Measurements from ENCODE around the gene ZNF717. TPM values are rescaled to one million over a fixed set of nuclear protein-coding genes. Genes with fewer than 3 reads are reported as not detected.

Gene ZNF717
- total RNA-seq, 1 donor from 2014 or later: 13.2 TPM

- H3K27me3 Mint-ChIP-seq: no peaks in the 10 kb centered on the region
- no peaks in the 10 kb centered on the region for H3K9me3 Mint-ChIP-seq
- DNase-seq (ENCODE audit: extremely low spot score, unreplicated experiment): no peak
- H3K4me3 Mint-ChIP-seq: no peak overlapping the region
- TF ChIP-seq CTCF (conservative IDR thresholded peaks at IDR 0.05): no peak
- no peak overlapping the region for H3K27ac Mint-ChIP-seq
- H3K4me1 Mint-ChIP-seq (ENCODE audit: unreplicated experiment): no peaks in the 10 kb centered on the region
- H3K36me3 Mint-ChIP-seq: no peaks in the 10 kb centered on the region
Measured at GRCh38 chr3:75692061-75692460, 93.3 kb downstream of the ZNF717 start.

DNA sequence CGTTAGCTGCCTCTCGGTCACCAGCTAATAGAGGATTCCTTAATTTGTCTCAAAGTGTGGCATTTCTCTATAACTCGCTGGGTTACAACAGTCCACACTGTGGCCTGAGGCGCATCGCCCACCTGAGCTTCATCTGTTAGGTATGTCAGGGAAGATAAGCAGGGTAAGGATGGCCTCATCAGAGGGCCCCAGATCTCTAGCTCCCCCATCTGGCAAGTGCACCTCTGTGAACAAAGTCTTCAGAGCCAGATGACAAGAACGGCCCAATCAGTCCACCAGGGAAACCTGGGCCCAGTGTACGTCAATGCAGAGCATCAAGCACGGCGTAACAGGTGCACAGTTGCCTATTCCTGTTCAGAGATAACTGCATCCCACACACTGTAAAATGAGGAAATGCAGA is 98.0 kb downstream of the ZNF717 start:
- Mint-ChIP-seq H3K9me3 (no peaks in the 10 kb centered on the region), H3K4me1 (ENCODE audit: unreplicated experiment) (no peaks in the 10 kb centered on the region), H3K4me3 (no peak overlapping the region), H3K27me3 (no peaks in the 10 kb centered on the region), H3K27ac (no peak overlapping the region), H3K36me3 (no peaks in the 10 kb centered on the region)
- no peak for TF ChIP-seq CTCF (conservative IDR thresholded peaks at IDR 0.05)
- DNase-seq (ENCODE audit: extremely low spot score, unreplicated experiment): no peak

Small RNA genes lying within 50 kb of the gene (microRNA-seq; reads per million reads assigned to microRNA genes)
- not detected for gene MIR4273

Other genes starting within 250 kb of the ZNF717 start
- gene FRG2C, start 121.2 kb downstream of the ZNF717 start, total RNA-seq (ENCODE audit: low replicate concordance): not detected in 2 replicates

Data from type B pancreatic cell (in vitro differentiated cells).